IMR-90 (cell line): ENCODE measurements around the gene PSMD8. TPM values are rescaled to one million over a fixed set of nuclear protein-coding genes. Genes with fewer than 3 reads are reported as not detected.

Experiments used
- ATAC-seq: fragments of 200-7000 bp; cut with Tn5 transposase; 2 replicates; pipeline ENCODE4 v1.9.1; 2020; ENCODE audit warnings: low read depth, mild to moderate bottlenecking, moderate library complexity
- BruUV-seq: library from RNA; stranded (reverse); fragments of 400-500 nt; replicated peaks from 2 replicates; lab custom pipeline; 2021; lab: Mats Ljungman, UMichigan
- CTCF ChIA-PET: fragments of 300-600 bp; formaldehyde crosslinking; extraction: SDS; loops from one replicate; lab custom pipeline; 2021; ENCODE audit warnings: antibody characterized with exemption; lab: Yijun Ruan, JAX
- POLR2A ChIA-PET: fragments of 300-600 bp; sonication (Branson Sonifier 250); formaldehyde crosslinking; loops from one replicate; lab custom pipeline; 2022; ENCODE audit warnings: antibody characterized with exemption; ENCODE audit not compliant: unreplicated experiment; lab: Charles Lee
- DNase-seq: peaks from one replicate; pipeline ENCODE4 v3.0.0; 2013
- H2AFZ ChIP-seq: replicated peaks from 2 replicates; pipeline ENCODE3; 2013; ENCODE audit warnings: low read length, mild to moderate bottlenecking; ENCODE audit not compliant: poor library complexity
- H2AK5ac ChIP-seq: 2 replicates; pipeline ENCODE4 v1.6.1; 2013; ENCODE audit warnings: low read depth, low read length, inconsistent platforms
- H2AK9ac ChIP-seq: replicated peaks from 2 replicates; pipeline ENCODE3; 2013; ENCODE audit warnings: mild to moderate bottlenecking, low read depth, low read length, moderate library complexity; ENCODE audit not compliant: poor library complexity
- H2BK120ac ChIP-seq: 2 replicates; pipeline ENCODE4 v1.6.1; 2013; ENCODE audit warnings: low read depth, low read length, inconsistent platforms
- H2BK15ac ChIP-seq: 3 replicates; pipeline ENCODE4 v1.6.1; 2013; ENCODE audit warnings: low read depth, low read length, inconsistent platforms
- H2BK20ac ChIP-seq: 2 replicates; pipeline ENCODE4 v1.6.1; 2013; ENCODE audit warnings: low read depth, mild to moderate bottlenecking, inconsistent platforms, low read length, moderate library complexity
- H2BK5ac ChIP-seq: 2 replicates; pipeline ENCODE4 v1.6.1; 2013; ENCODE audit warnings: mild to moderate bottlenecking, low read depth, low read length, inconsistent platforms; ENCODE audit not compliant: poor library complexity, severe bottlenecking
- H3K14ac ChIP-seq: replicated peaks from 2 replicates; pipeline ENCODE4 v1.6.1; 2013; ENCODE audit warnings: low read depth, low read length, inconsistent platforms
- H3K18ac ChIP-seq: 2 replicates; pipeline ENCODE4 v1.6.1; 2013; ENCODE audit warnings: low read depth, low read length, control low read depth
- H3K23ac ChIP-seq: 2 replicates; pipeline ENCODE4 v1.6.1; 2013; ENCODE audit warnings: low read depth, low read length, inconsistent platforms
- H3K27ac ChIP-seq: 2 replicates; pipeline ENCODE4 v1.5.1; 2013; ENCODE audit warnings: mild to moderate bottlenecking, control low read depth, low read length; ENCODE audit not compliant: insufficient read depth
- H3K27me3 ChIP-seq: 2 replicates; pipeline ENCODE4 v1.6.1; 2013; ENCODE audit warnings: low read length; ENCODE audit not compliant: control insufficient read depth, insufficient read depth
- H3K36me3 ChIP-seq: 2 replicates; pipeline ENCODE4 v1.6.1; 2013; ENCODE audit warnings: low read length, mixed read lengths; ENCODE audit not compliant: control insufficient read depth, insufficient read depth
- H3K4ac ChIP-seq: 2 replicates; pipeline ENCODE4 v1.6.1; 2013; ENCODE audit warnings: low read depth, low read length, inconsistent platforms
- H3K4me1 ChIP-seq: 2 replicates; pipeline ENCODE4 v1.6.1; 2013; ENCODE audit warnings: low read length, mixed read lengths; ENCODE audit not compliant: control insufficient read depth, insufficient read depth
- H3K4me2 ChIP-seq: 2 replicates; pipeline ENCODE4 v1.6.1; 2013; ENCODE audit warnings: low read depth, mild to moderate bottlenecking, control low read depth, low read length, moderate library complexity
- H3K4me3 ChIP-seq: 2 replicates; pipeline ENCODE4 v1.5.1; 2013; ENCODE audit warnings: low read depth, mild to moderate bottlenecking, control low read depth, low read length, moderate library complexity; ENCODE audit not compliant: insufficient read depth
- H3K56ac ChIP-seq: 2 replicates; pipeline ENCODE4 v1.6.1; 2013; ENCODE audit warnings: low read length, inconsistent platforms; ENCODE audit not compliant: insufficient read depth; ENCODE audit errors: extremely low read depth
- H3K79me1 ChIP-seq, 2 experiments: 2 replicates each; pipeline ENCODE4 v1.6.1; 2013; ENCODE audit warnings: low read length in 2 of 2, inconsistent platforms in 1 of 2, low read depth in 1 of 2
- H3K9ac ChIP-seq: 2 replicates; pipeline ENCODE4 v1.6.1; 2013; ENCODE audit warnings: low read depth, low read length, control low read depth
- H3K9me1 ChIP-seq: 2 replicates; pipeline ENCODE4 v1.6.1; 2013; ENCODE audit warnings: low read length, inconsistent platforms; ENCODE audit not compliant: insufficient read depth
- H3K9me3 ChIP-seq: 2 replicates; pipeline ENCODE4 v1.6.1; 2013; ENCODE audit warnings: low read length; ENCODE audit not compliant: control insufficient read depth, insufficient read depth
- H4K20me1 ChIP-seq: 2 replicates; pipeline ENCODE4 v1.6.1; 2013; ENCODE audit warnings: low read length, inconsistent platforms; ENCODE audit not compliant: insufficient read depth
- H4K5ac ChIP-seq: 2 replicates; pipeline ENCODE4 v1.6.1; 2013; ENCODE audit warnings: mild to moderate bottlenecking, low read depth, low read length, control low read depth
- H4K8ac ChIP-seq, 2 experiments: 2 replicates each; pipeline ENCODE4 v1.6.1; 2013; ENCODE audit warnings: low read depth in 2 of 2, low read length in 2 of 2, control low read depth in 1 of 2, inconsistent platforms in 1 of 2
- H4K91ac ChIP-seq: 2 replicates; pipeline ENCODE4 v1.6.1; 2013; ENCODE audit warnings: low read depth, low read length, inconsistent platforms; ENCODE audit not compliant: insufficient read depth
- FOS ChIP-seq: fragments of 150-350 bp; IDR thresholded peaks from 2 replicates; pipeline ENCODE4 v1.6.1; 2016; ENCODE audit warnings: low read depth, low read length
- MAFK ChIP-seq: IDR thresholded peaks from 2 replicates; pipeline ENCODE4 v1.6.1; 2012; ENCODE audit warnings: low read depth, low read length, improper control_type of control experiment
- MAZ ChIP-seq: IDR thresholded peaks from 2 replicates; pipeline ENCODE4 v1.6.1; 2012; ENCODE audit warnings: low read depth, mild to moderate bottlenecking, low read length, improper control_type of control experiment, moderate library complexity, borderline replicate concordance
- POLR2A ChIP-seq: IDR thresholded peaks from 2 replicates; pipeline ENCODE4 v1.6.1; 2012; ENCODE audit warnings: mild to moderate bottlenecking, low read depth, low read length
- RAD21 ChIP-seq: IDR thresholded peaks from 2 replicates; pipeline ENCODE4 v1.6.1; 2012; ENCODE audit warnings: low read length, improper control_type of control experiment
- WGBS, 2 experiments: methylation state at CpG; one replicate each; pipeline versions ENCODE4 v1.1.5 to v1.1.7; 2013; ENCODE audit warnings: missing lambda C conversion rate in 2 of 2; ENCODE audit not compliant: insufficient read length in 1 of 2; ENCODE audit errors: extremely low coverage in 2 of 2; 5-methylcytosine and 5-hydroxymethylcytosine counted together
- dilution Hi-C: fragments of 300-500 bp; cut with HindIII; formaldehyde crosslinking; loops from one replicate; pipeline ENCODE4 v1.14.3; 2018; ENCODE audit warnings: low sequenced_read_pairs; ENCODE audit not compliant: unreplicated experiment
- in situ Hi-C: fragments of 300-500 bp; cut with MboI; formaldehyde crosslinking; loops from 3 replicates; pipeline ENCODE4 v1.14.3; 2019; ENCODE audit warnings: low sequenced_read_pairs, inconsistent platforms, mixed read lengths
- intact Hi-C: fragments of 100-400 bp; cut with micrococcal nuclease; formaldehyde crosslinking; loops from 2 replicates; pipeline ENCODE4 v1.10.0; 2022
- polyA plus RNA-seq, 3 experiments: library from polyadenylated mRNA; depleted of rRNA; stranded (reverse); fragments of >200 nt; gene quantifications; 2 replicates each; pipeline ENCODE4 v1.2.3, GENCODE V29; 2012; ENCODE audit warnings: low replicate concordance in 1 of 3
- total RNA-seq: library from RNA; depleted of rRNA; stranded (reverse); fragments of >200 nt; gene quantifications from 2 replicates; pipeline ENCODE4 v1.2.3, GENCODE V29; 2012

The PSMD8 gene
- total and polyA plus RNA-seq, 2 of the 4 experiments (the other 2 are of a cell fraction): 475 to 644 TPM

GRCh38 chr19:38392707-38393308 is 18.4 kb downstream of the PSMD8 start (continued):
- TF ChIP-seq POLR2A: no peak

GRCh38 chr19:38394488-38394887 is 20.1 kb downstream of the PSMD8 start:
- Histone ChIP-seq H3K9me1 (peaks cover 3% of the 10 kb centered on the region; the same call in 1 of the 2 replicates), H3K18ac (no peak overlapping the region), H2BK5ac (no peak overlapping the region), H3K79me1 (peaks cover 7 to 25% of the 10 kb centered on the region in 2 experiments; a peak in 3 of 4 replicates), H2BK20ac (no peak overlapping the region), H3K36me3 (peaks cover 25% of the 10 kb centered on the region), H2AK9ac (no peak overlapping the region), H3K9me3 (no peaks in the 10 kb centered on the region), H4K8ac (no peak overlapping the region), H3K14ac (no peak overlapping the region), H3K23ac (no peak overlapping the region), H2AFZ (no peak overlapping the region), H3K9ac (no peak overlapping the region), H3K56ac (no peak overlapping the region), H4K91ac (no peak overlapping the region), H3K4me1 (peaks cover 4% of the 10 kb centered on the region), H2AK5ac (no peak overlapping the region), H2BK120ac (no peak overlapping the region), H2BK15ac (no peak overlapping the region), H3K4me3 (no peak overlapping the region), H4K20me1 (no peaks in the 10 kb centered on the region), H3K27me3 (no peaks in the 10 kb centered on the region), H3K27ac (no peak overlapping the region), H4K5ac (no peak overlapping the region), H3K4me2 (no peak overlapping the region), H3K4ac (no peak overlapping the region)
- DNase-seq (no peak), ATAC-seq (no peak)
- ChIA-PET CTCF (no interaction called here), POLR2A (no interaction called here)
- dilution Hi-C loops (no loop called here), intact Hi-C loops (no loop called here), in situ Hi-C loops (no loop called here)
- WGBS, 2 experiments: 67% methylated on average over 12 of the region's 30 CpGs; no CpG with 5 or more reads in 1 of the 2 experiments
- no peak for TF ChIP-seq FOS
- no peak for TF ChIP-seq MAFK
- TF ChIP-seq MAZ: no peak
- no peak for TF ChIP-seq RAD21
- no peak for TF ChIP-seq POLR2A
- BruUV-seq: no TSS peak
